IMR-90 (cell line): ENCODE data around the gene REXO1. TPM values are rescaled to one million over a fixed set of nuclear protein-coding genes. Genes with fewer than 3 reads are reported as not detected.

Experiments
- ATAC-seq: fragments of 200-7000 bp; cut with Tn5 transposase; 2 replicates; pipeline ENCODE4 v1.9.1; 2020; ENCODE audit warnings: low read depth, mild to moderate bottlenecking, moderate library complexity
- BruUV-seq: library from RNA; stranded (reverse); fragments of 400-500 nt; replicated peaks from 2 replicates; lab custom pipeline; 2021; lab: Mats Ljungman, UMichigan
- CTCF ChIA-PET: fragments of 300-600 bp; formaldehyde crosslinking; extraction: SDS; loops from one replicate; lab custom pipeline; 2021; ENCODE audit warnings: antibody characterized with exemption; lab: Yijun Ruan, JAX
- POLR2A ChIA-PET: fragments of 300-600 bp; sonication (Branson Sonifier 250); formaldehyde crosslinking; loops from one replicate; lab custom pipeline; 2022; ENCODE audit warnings: antibody characterized with exemption; ENCODE audit not compliant: unreplicated experiment; lab: Charles Lee
- DNase-seq: peaks from one replicate; pipeline ENCODE4 v3.0.0; 2013
- H2AFZ ChIP-seq: replicated peaks from 2 replicates; pipeline ENCODE3; 2013; ENCODE audit warnings: low read length, mild to moderate bottlenecking; ENCODE audit not compliant: poor library complexity
- H2AK5ac ChIP-seq: 2 replicates; pipeline ENCODE4 v1.6.1; 2013; ENCODE audit warnings: low read depth, low read length, inconsistent platforms
- H2AK9ac ChIP-seq: replicated peaks from 2 replicates; pipeline ENCODE3; 2013; ENCODE audit warnings: mild to moderate bottlenecking, low read depth, low read length, moderate library complexity; ENCODE audit not compliant: poor library complexity
- H2BK120ac ChIP-seq: 2 replicates; pipeline ENCODE4 v1.6.1; 2013; ENCODE audit warnings: low read depth, low read length, inconsistent platforms
- H2BK15ac ChIP-seq: 3 replicates; pipeline ENCODE4 v1.6.1; 2013; ENCODE audit warnings: low read depth, low read length, inconsistent platforms
- H2BK20ac ChIP-seq: 2 replicates; pipeline ENCODE4 v1.6.1; 2013; ENCODE audit warnings: low read depth, mild to moderate bottlenecking, inconsistent platforms, low read length, moderate library complexity
- H2BK5ac ChIP-seq: 2 replicates; pipeline ENCODE4 v1.6.1; 2013; ENCODE audit warnings: mild to moderate bottlenecking, low read depth, low read length, inconsistent platforms; ENCODE audit not compliant: poor library complexity, severe bottlenecking
- H3K14ac ChIP-seq: replicated peaks from 2 replicates; pipeline ENCODE4 v1.6.1; 2013; ENCODE audit warnings: low read depth, low read length, inconsistent platforms
- H3K18ac ChIP-seq: 2 replicates; pipeline ENCODE4 v1.6.1; 2013; ENCODE audit warnings: low read depth, low read length, control low read depth
- H3K23ac ChIP-seq: 2 replicates; pipeline ENCODE4 v1.6.1; 2013; ENCODE audit warnings: low read depth, low read length, inconsistent platforms
- H3K27ac ChIP-seq: 2 replicates; pipeline ENCODE4 v1.5.1; 2013; ENCODE audit warnings: mild to moderate bottlenecking, control low read depth, low read length; ENCODE audit not compliant: insufficient read depth
- H3K27me3 ChIP-seq: 2 replicates; pipeline ENCODE4 v1.6.1; 2013; ENCODE audit warnings: low read length; ENCODE audit not compliant: control insufficient read depth, insufficient read depth
- H3K36me3 ChIP-seq: 2 replicates; pipeline ENCODE4 v1.6.1; 2013; ENCODE audit warnings: low read length, mixed read lengths; ENCODE audit not compliant: control insufficient read depth, insufficient read depth
- H3K4ac ChIP-seq: 2 replicates; pipeline ENCODE4 v1.6.1; 2013; ENCODE audit warnings: low read depth, low read length, inconsistent platforms
- H3K4me1 ChIP-seq: 2 replicates; pipeline ENCODE4 v1.6.1; 2013; ENCODE audit warnings: low read length, mixed read lengths; ENCODE audit not compliant: control insufficient read depth, insufficient read depth
- H3K4me2 ChIP-seq: 2 replicates; pipeline ENCODE4 v1.6.1; 2013; ENCODE audit warnings: low read depth, mild to moderate bottlenecking, control low read depth, low read length, moderate library complexity
- H3K4me3 ChIP-seq: 2 replicates; pipeline ENCODE4 v1.5.1; 2013; ENCODE audit warnings: low read depth, mild to moderate bottlenecking, control low read depth, low read length, moderate library complexity; ENCODE audit not compliant: insufficient read depth
- H3K56ac ChIP-seq: 2 replicates; pipeline ENCODE4 v1.6.1; 2013; ENCODE audit warnings: low read length, inconsistent platforms; ENCODE audit not compliant: insufficient read depth; ENCODE audit errors: extremely low read depth
- H3K79me1 ChIP-seq, 2 experiments: 2 replicates each; pipeline ENCODE4 v1.6.1; 2013; ENCODE audit warnings: low read length in 2 of 2, inconsistent platforms in 1 of 2, low read depth in 1 of 2
- H3K9ac ChIP-seq: 2 replicates; pipeline ENCODE4 v1.6.1; 2013; ENCODE audit warnings: low read depth, low read length, control low read depth
- H3K9me1 ChIP-seq: 2 replicates; pipeline ENCODE4 v1.6.1; 2013; ENCODE audit warnings: low read length, inconsistent platforms; ENCODE audit not compliant: insufficient read depth
- H3K9me3 ChIP-seq: 2 replicates; pipeline ENCODE4 v1.6.1; 2013; ENCODE audit warnings: low read length; ENCODE audit not compliant: control insufficient read depth, insufficient read depth
- H4K20me1 ChIP-seq: 2 replicates; pipeline ENCODE4 v1.6.1; 2013; ENCODE audit warnings: low read length, inconsistent platforms; ENCODE audit not compliant: insufficient read depth
- H4K5ac ChIP-seq: 2 replicates; pipeline ENCODE4 v1.6.1; 2013; ENCODE audit warnings: mild to moderate bottlenecking, low read depth, low read length, control low read depth
- H4K8ac ChIP-seq, 2 experiments: 2 replicates each; pipeline ENCODE4 v1.6.1; 2013; ENCODE audit warnings: low read depth in 2 of 2, low read length in 2 of 2, control low read depth in 1 of 2, inconsistent platforms in 1 of 2
- H4K91ac ChIP-seq: 2 replicates; pipeline ENCODE4 v1.6.1; 2013; ENCODE audit warnings: low read depth, low read length, inconsistent platforms; ENCODE audit not compliant: insufficient read depth
- CHD1 ChIP-seq: IDR thresholded peaks from 2 replicates; pipeline ENCODE4 v1.6.1; 2012; ENCODE audit warnings: low read depth, low read length, improper control_type of control experiment
- MAFK ChIP-seq: IDR thresholded peaks from 2 replicates; pipeline ENCODE4 v1.6.1; 2012; ENCODE audit warnings: low read depth, low read length, improper control_type of control experiment
- MAZ ChIP-seq: IDR thresholded peaks from 2 replicates; pipeline ENCODE4 v1.6.1; 2012; ENCODE audit warnings: low read depth, mild to moderate bottlenecking, low read length, improper control_type of control experiment, moderate library complexity, borderline replicate concordance
- MXI1 ChIP-seq: IDR thresholded peaks from 2 replicates; pipeline ENCODE4 v1.6.1; 2012; ENCODE audit warnings: low read depth, mild to moderate bottlenecking, low read length, moderate library complexity, borderline replicate concordance
- NFE2L2 ChIP-seq: fragments of 150-350 bp; IDR thresholded peaks from 2 replicates; pipeline ENCODE4 v1.6.1; 2016; ENCODE audit warnings: low read depth, mild to moderate bottlenecking, low read length
- RAD21 ChIP-seq: IDR thresholded peaks from 2 replicates; pipeline ENCODE4 v1.6.1; 2012; ENCODE audit warnings: low read length, improper control_type of control experiment
- RCOR1 ChIP-seq: IDR thresholded peaks from 2 replicates; pipeline ENCODE4 v1.6.1; 2012; ENCODE audit warnings: mild to moderate bottlenecking, low read length, improper control_type of control experiment; ENCODE audit not compliant: insufficient replicate concordance
- RFX5 ChIP-seq: IDR thresholded peaks from 2 replicates; pipeline ENCODE4 v1.8.0; 2012; ENCODE audit warnings: low read depth, mild to moderate bottlenecking, low read length, moderate library complexity
- USF2 ChIP-seq: fragments of 150-350 bp; IDR thresholded peaks from 2 replicates; pipeline ENCODE4 v1.6.1; 2017; ENCODE audit warnings: mild to moderate bottlenecking, antibody characterized with exemption, low read length, low read depth
- WGBS, 2 experiments: methylation state at CpG; one replicate each; pipeline versions ENCODE4 v1.1.5 to v1.1.7; 2013; ENCODE audit warnings: missing lambda C conversion rate in 2 of 2; ENCODE audit not compliant: insufficient read length in 1 of 2; ENCODE audit errors: extremely low coverage in 2 of 2; 5-methylcytosine and 5-hydroxymethylcytosine counted together
- dilution Hi-C: fragments of 300-500 bp; cut with HindIII; formaldehyde crosslinking; loops from one replicate; pipeline ENCODE4 v1.14.3; 2018; ENCODE audit warnings: low sequenced_read_pairs; ENCODE audit not compliant: unreplicated experiment
- in situ Hi-C: fragments of 300-500 bp; cut with MboI; formaldehyde crosslinking; loops from 3 replicates; pipeline ENCODE4 v1.14.3; 2019; ENCODE audit warnings: low sequenced_read_pairs, inconsistent platforms, mixed read lengths
- intact Hi-C: fragments of 100-400 bp; cut with micrococcal nuclease; formaldehyde crosslinking; loops from 2 replicates; pipeline ENCODE4 v1.10.0; 2022
- polyA plus RNA-seq, 3 experiments: library from polyadenylated mRNA; depleted of rRNA; stranded (reverse); fragments of >200 nt; gene quantifications; 2 replicates each; pipeline ENCODE4 v1.2.3, GENCODE V29; 2012; ENCODE audit warnings: low replicate concordance in 1 of 3
- total RNA-seq: library from RNA; depleted of rRNA; stranded (reverse); fragments of >200 nt; gene quantifications from 2 replicates; pipeline ENCODE4 v1.2.3, GENCODE V29; 2012

Gene REXO1
- total and polyA plus RNA-seq, 2 of the 4 experiments (the other 2 are of a cell fraction): 1.4 to 63.7 TPM

GRCh38 chr19:1856345-1856697 lies 8.0 kb upstream of the REXO1 start (continued):
- TF ChIP-seq RFX5 (no peak), CHD1 (no peak), MAFK (no peak), MAZ (no peak), USF2 (no peak), RCOR1 (no peak)

- H3K4me3 ChIP-seq: peak overlapping the region; percentile 33
- H2BK120ac ChIP-seq: peak overlapping the region; percentile 80
- peak overlapping the region; percentile 98 for H3K27ac ChIP-seq
- peak overlapping the region; percentile 93 for H4K5ac ChIP-seq
- 43% methylated on average over 3 of the region's 13 CpGs; no CpG with 5 or more reads in 1 of the 2 experiments for WGBS, 2 experiments
- no peak for TF ChIP-seq NFE2L2
- TF ChIP-seq MXI1: 0 out of 2 replicates have a peak, but pooled peaks have one; percentile 1
- no peak for TF ChIP-seq MAZ
- TF ChIP-seq RAD21: no peak
- no peak for TF ChIP-seq MAFK
- peak overlapping the region; percentile 100 for H2AK5ac ChIP-seq
- POLR2A ChIA-PET: no interaction called here
- no TSS peak for BruUV-seq
- peak overlapping the region; percentile 90 for H3K4me2 ChIP-seq
- H2BK20ac ChIP-seq: peak overlapping the region; percentile 51; the same call in 1 of the 2 replicates
- H3K27me3 ChIP-seq: no peaks in the 10 kb centered on the region
- peak overlapping the region; percentile 54 for H3K23ac ChIP-seq
- H3K9me3 ChIP-seq: no peaks in the 10 kb centered on the region
- peaks cover 75% of the 10 kb centered on the region for H4K20me1 ChIP-seq
- DNase-seq: peak; percentile 23
- peak; percentile 1 for ATAC-seq
- peak overlapping the region; percentile 97 for H4K91ac ChIP-seq
- H3K36me3 ChIP-seq: no peaks in the 10 kb centered on the region
- H3K14ac ChIP-seq: peak overlapping the region; percentile 97
- in situ Hi-C loops (no loop called here), intact Hi-C loops (no loop called here), dilution Hi-C loops (no loop called here)
- peak overlapping the region; percentile 89 for H2AFZ ChIP-seq
- H3K18ac ChIP-seq: peak overlapping the region; percentile 77; the same call in 1 of the 2 replicates
- H2BK15ac ChIP-seq: peak overlapping the region; percentile 56; the same call in 1 of the 3 replicates
- H2AK9ac ChIP-seq: peak overlapping the region; percentile 100
- H3K4ac ChIP-seq: peak overlapping the region; percentile 98
- peaks cover 51% of the 10 kb centered on the region for H3K4me1 ChIP-seq
- peaks cover 13 to 89% of the 10 kb centered on the region in 2 experiments; a peak in 3 of 4 replicates for H3K79me1 ChIP-seq
- CTCF ChIA-PET: no interaction called here
- peak overlapping the region; percentile 35 for H3K56ac ChIP-seq
- peak overlapping the region; percentile 88 for H3K9ac ChIP-seq
- H2BK5ac ChIP-seq: peak overlapping the region; percentile 94
- H3K9me1 ChIP-seq: peaks cover 7% of the 10 kb centered on the region; the same call in 1 of the 2 replicates
- peak overlapping the region; percentile 88 to 93 for H4K8ac ChIP-seq
Measured at GRCh38 chr19:1855828-1856255, 7.6 kb upstream of the REXO1 start.
